Hippocampal formation (tissue), 2 donors: ENCODE measurements around the gene NAV2.

Experiments
- DNase-seq, 2 donors: peaks; one replicate each; lab custom pipeline; 2025; lab: John Stamatoyannopoulos, UW

NAV2 gene

GRCh38 chr11:19811380-19811779 lies 98.7 kb downstream of the NAV2 start:
- no peak for DNase-seq

GRCh38 chr11:19812096-19812495 lies 99.5 kb downstream of the NAV2 start:
- DNase-seq = no peak

GRCh38 chr11:19812710-19813109 lies 100.1 kb downstream of the NAV2 start:
- no peak for DNase-seq

GRCh38 chr11:19813158-19813879 lies 100.7 kb downstream of the NAV2 start:
- no peak for DNase-seq

DNA sequence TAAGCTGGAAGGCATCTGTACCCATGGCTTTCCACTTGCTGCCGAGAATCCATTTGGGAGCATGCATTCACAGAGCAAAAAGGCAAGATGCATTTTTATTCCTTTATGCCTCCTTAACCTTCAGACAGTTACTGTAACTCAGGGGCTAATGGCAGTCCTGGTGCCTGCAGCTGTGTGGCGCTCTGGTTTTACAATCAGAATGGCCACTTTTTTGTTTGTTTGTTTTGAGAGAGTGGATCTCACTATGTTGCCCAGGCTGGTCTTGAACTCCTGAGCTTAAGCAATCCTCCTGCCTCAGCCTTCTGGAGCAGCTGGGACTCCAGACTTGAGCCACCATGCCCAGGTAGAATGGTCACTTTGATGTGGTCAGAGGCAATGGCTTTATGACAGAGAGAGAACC lies 101.8 kb downstream of the NAV2 start:
- DNase-seq = no peak

- no peak for DNase-seq
Measured at GRCh38 chr11:19816040-19816439, 103.4 kb downstream of the NAV2 start.

GRCh38 chr11:19816817-19817216 lies 104.2 kb downstream of the NAV2 start:
- no peak for DNase-seq

GRCh38 chr11:19817265-19817851 lies 104.7 kb downstream of the NAV2 start:
- DNase-seq = no peak

DNA sequence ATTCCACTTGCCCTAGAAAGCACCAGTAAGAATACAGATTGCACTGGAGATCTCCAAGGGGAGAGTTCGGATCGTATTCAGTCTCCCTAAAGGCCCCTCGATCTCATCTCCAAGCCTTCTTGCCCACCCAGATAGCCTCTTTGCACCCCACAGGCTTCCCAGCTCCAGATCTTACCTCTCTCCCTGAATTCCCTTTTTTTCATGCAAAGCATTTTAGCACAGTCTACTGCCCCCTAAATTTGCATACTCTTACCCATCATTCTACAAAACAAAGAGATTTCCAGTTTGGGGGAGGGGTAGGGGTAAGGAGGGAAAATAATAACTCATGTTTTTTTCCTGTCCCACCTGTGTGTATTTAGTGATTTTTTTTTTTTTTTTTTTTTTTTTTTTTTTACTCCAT lies 105.2 kb downstream of the NAV2 start:
- no peak for DNase-seq

DNA sequence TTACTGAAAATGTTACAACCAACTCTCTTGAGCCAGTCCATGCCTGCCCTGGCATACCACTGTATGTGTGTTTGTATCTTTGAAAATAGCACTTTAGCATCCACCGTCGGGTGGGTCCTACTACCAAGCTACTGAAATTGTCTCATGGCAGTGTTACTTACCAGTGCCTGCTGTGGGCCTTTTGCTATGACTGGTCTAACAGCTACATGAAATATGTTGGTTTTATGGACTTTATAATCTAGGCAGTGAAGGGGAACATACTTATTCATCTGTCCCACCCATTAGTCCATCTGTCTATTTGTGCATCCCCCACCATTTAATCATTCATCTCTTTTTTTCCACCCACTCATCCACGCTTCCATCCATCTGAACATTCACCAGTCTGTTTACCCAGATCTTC lies 106.0 kb downstream of the NAV2 start:
- DNase-seq = no peak

GRCh38 chr11:19819148-19819547 lies 106.5 kb downstream of the NAV2 start:
- no peak for DNase-seq

- no peak for DNase-seq
Measured at GRCh38 chr11:19820100-19820499, 107.5 kb downstream of the NAV2 start.

- DNase-seq = no peak
Measured at GRCh38 chr11:19821412-19821875, 108.8 kb downstream of the NAV2 start.

DNA sequence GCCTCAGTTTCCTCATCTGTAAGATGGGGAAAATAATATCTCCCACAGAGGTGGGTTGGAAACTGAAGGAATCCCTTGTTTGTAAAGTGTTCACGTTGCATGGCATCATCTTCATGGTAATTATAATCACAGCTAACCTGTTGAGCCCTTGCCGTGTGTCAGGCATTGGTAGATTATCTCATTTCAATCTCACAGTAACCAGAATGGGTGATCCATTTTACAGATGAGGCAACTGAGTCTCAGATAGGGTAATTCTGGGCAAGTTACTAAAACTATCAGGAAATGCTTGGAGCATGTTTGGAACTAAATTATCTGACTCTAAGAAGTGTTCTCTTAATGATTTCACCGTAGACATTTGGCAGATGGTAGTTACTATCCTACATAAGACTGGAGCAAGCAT lies 109.4 kb downstream of the NAV2 start:
- DNase-seq = no peak

GRCh38 chr11:19822531-19822930 lies 109.9 kb downstream of the NAV2 start:
- no peak for DNase-seq

- DNase-seq = no peak
Measured at GRCh38 chr11:19826606-19827005, 114.0 kb downstream of the NAV2 start.

GRCh38 chr11:19827399-19828135 lies 114.9 kb downstream of the NAV2 start:
- DNase-seq = no peak

DNA sequence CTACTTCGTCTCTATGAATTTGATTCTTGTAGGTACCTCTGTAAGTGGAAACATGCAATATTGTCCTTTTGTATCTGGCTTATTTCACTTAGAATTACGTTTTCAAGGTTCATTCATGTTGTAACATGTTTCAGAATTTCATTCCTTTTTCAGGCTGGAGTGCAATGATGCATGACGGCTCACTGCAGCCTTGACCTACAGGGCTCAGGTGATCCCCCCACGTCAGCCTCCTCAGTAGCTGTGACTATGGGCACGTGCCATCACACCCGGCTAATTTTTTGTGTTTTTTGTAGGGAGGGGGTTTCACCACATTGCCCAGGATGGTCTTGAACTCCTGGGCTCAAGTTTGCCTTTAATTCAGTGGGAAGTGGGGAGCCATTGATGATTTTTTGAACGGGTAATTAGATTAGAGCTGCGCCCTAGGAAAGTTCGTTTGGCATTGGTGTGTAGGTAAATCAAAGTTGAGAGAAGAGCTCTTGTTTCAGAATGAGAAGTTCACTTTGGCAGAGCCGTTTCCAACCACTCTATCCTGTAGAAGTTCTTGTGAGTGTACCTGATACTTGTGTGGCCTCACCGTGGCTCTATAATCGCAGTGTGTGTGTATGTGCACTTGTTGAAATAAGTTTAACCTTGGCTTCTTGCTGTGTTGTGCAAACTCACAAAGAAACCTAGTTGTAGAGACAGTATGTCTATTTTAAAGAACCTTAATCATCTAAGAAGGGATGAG lies 115.9 kb downstream of the NAV2 start:
- DNase-seq = no peak

DNA sequence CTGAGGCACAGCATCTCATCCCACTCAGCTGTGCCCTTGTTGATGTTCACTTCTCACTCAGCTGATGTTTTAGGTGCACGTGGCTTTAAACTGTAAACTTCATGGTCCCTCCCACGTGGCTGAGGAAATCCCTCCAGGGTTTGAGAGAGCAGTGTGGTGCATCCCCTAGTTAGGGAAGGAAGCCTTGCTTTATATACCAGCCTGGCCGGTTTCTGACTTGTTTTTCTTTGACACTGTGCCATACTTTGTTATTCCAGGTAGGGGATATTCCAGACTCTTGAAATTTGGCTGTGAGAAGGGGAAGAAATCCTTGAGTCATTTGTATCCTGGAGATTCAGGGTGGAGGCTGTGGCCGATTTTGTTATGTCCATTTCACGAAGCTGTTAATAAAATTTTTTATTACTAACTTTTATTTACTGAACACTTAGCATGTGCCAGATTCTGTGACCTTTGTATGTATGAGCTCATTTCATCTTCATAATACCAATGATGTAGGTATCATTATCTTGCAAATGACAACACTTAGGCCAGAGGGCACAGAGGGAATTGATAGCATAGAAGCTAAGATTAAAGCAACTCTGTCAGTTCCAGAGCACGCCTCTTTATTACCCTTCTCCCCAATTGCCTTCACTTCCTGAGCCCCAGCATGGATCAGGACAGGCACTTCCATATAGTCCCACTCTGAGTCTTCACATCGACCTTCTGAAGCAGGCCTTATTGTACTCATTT lies 116.6 kb downstream of the NAV2 start:
- no peak for DNase-seq

DNA sequence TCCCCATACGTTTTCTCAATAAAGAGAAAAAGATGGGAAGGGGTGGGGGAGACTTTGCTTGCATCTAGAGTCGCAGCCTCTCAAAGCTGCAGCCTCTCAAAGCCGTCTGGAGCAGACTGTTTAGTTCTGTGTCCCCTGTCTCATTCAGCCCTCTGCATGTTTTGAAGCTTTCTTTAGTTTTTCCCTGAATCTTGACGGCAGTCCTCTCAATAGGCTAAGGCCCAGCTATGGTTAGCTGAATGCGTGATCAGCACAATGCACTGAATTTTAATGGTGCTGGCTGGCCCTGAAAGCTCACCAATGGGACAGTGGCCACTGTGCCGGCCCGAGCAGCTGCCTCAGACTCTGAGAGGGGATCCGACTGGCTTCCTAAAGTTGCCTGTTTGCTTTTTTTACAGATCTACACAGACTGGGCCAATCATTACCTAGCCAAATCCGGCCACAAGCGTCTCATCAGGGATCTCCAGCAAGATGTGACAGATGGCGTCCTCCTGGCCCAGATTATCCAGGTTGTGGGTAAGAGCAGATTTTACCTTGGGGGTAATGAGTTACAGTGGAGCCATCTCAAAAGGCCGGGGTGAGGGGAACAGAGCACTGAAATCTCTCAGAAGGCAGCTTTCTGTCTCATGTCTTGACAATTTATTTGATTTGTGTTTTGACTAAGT lies 119.6 kb downstream of the NAV2 start:
- peak; percentile 33 to 54 for DNase-seq

GRCh38 chr11:19832901-19833300 lies 120.3 kb downstream of the NAV2 start:
- no peak for DNase-seq
